ENCODE data around the gene RADIL.

RADIL gene

GRCh38 chr7:4832711-4833110 is 50.8 kb downstream of the RADIL start:
- no peak for DNase-seq (ENCODE audit: low read depth in 2 of 3, low spot score in 1 of 3)

- no peak for DNase-seq (ENCODE audit: low read depth in 2 of 3, low spot score in 1 of 3)
These were observed 51.6 kb downstream of the RADIL start for GRCh38 chr7:4831723-4832495.

- DNase-seq (ENCODE audit: low read depth in 2 of 3, low spot score in 1 of 3): peak; percentile 35 to 47 (median 39)
These were observed 53.3 kb downstream of the RADIL start for GRCh38 chr7:4830176-4830575.

- DNase-seq (ENCODE audit: low read depth in 2 of 3, low spot score in 1 of 3): no peak
These were observed 54.7 kb downstream of the RADIL start for GRCh38 chr7:4828720-4829383.

- DNase-seq (ENCODE audit: low read depth in 2 of 3, low spot score in 1 of 3): no peak
These were observed 58.4 kb downstream of the RADIL start for GRCh38 chr7:4825081-4825480.

GRCh38 chr7:4824120-4824775 is 59.3 kb downstream of the RADIL start:
- no peak for DNase-seq (ENCODE audit: low read depth in 2 of 3, low spot score in 1 of 3)

- no peak for DNase-seq (ENCODE audit: low read depth in 2 of 3, low spot score in 1 of 3)
These were observed 59.9 kb downstream of the RADIL start for GRCh38 chr7:4823441-4824119.

- no peak for DNase-seq (ENCODE audit: low read depth in 2 of 3, low spot score in 1 of 3)
These were observed 60.8 kb downstream of the RADIL start for GRCh38 chr7:4822677-4823076.

GRCh38 chr7:4820967-4821471 is 62.5 kb downstream of the RADIL start:
- DNase-seq (ENCODE audit: low read depth in 2 of 3, low spot score in 1 of 3): no peak

GRCh38 chr7:4820405-4820966 is 63.0 kb downstream of the RADIL start:
- DNase-seq (ENCODE audit: low read depth in 2 of 3, low spot score in 1 of 3): no peak

GRCh38 chr7:4819560-4820404 is 63.7 kb downstream of the RADIL start:
- DNase-seq (ENCODE audit: low read depth in 2 of 3, low spot score in 1 of 3): no peak

GRCh38 chr7:4818000-4818794 is 65.3 kb downstream of the RADIL start:
- no peak for DNase-seq (ENCODE audit: low read depth in 2 of 3, low spot score in 1 of 3)

- no peak for DNase-seq (ENCODE audit: low read depth in 2 of 3, low spot score in 1 of 3)
These were observed 66.2 kb downstream of the RADIL start for GRCh38 chr7:4817178-4817901.

- DNase-seq (ENCODE audit: low read depth in 2 of 3, low spot score in 1 of 3): no peak
These were observed 67.0 kb downstream of the RADIL start for GRCh38 chr7:4816419-4817080.

GRCh38 chr7:4815609-4816418 is 67.7 kb downstream of the RADIL start:
- no peak for DNase-seq (ENCODE audit: low read depth in 2 of 3, low spot score in 1 of 3)

GRCh38 chr7:4815121-4815520 is 68.4 kb downstream of the RADIL start:
- DNase-seq (ENCODE audit: low read depth in 2 of 3, low spot score in 1 of 3): no peak

- no peak for DNase-seq (ENCODE audit: low read depth in 2 of 3, low spot score in 1 of 3)
These were observed 69.1 kb downstream of the RADIL start for GRCh38 chr7:4814433-4814832.
